ENCODE results near the gene PLXND1. TPM values are rescaled to one million over a fixed set of nuclear protein-coding genes. Genes with fewer than 3 reads are reported as not detected.

PLXND1 gene
- total and polyA plus RNA-seq, 2 donors (not counting 1 experiment from before 2014, with no cell fraction given): 3.3 to 74.4 TPM

DNA sequence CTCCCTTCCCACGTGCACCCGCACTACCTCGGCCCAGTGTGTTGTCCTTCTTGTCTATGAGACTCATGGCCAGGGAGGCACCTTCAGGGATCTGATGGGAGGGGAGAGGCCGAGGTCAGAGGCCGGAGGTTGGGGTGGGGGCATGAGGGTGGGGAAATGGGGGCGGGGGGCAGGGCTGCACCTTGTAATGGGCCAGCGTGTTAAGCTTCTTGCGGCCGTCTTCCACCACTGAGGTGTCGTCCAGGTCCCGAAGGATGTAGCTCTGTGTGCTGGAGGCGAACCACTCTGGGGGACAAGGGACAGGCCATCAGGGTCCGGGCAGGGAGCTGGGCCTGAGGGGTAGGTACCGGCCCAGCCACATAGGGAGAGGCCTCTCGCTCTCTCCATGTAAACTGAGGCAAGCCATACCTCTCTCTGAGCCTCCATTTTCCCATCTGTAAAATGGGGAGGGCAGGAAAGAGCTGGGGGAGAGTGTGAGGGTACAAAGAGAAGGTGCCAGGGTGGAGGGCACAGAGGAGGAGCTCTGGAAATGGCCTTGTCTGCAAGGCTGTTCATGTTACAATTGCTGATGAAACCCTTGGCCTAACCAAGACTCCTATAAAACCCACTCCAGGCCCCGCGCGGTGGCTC, 44.7 kb downstream of the PLXND1 start:
- intact Hi-C loops (cut with micrococcal nuclease): no loop called here
- Histone ChIP-seq H4K20me1 (ENCODE audit: control insufficient read depth, insufficient read depth, low read length, poor library complexity, severe bottlenecking) (no peaks in the 10 kb centered on the region), H3K36me3 (replicated peaks in 1 of 2; ENCODE audit: control extremely low read depth in 1 of 2, control insufficient read depth in 1 of 2, extremely low read depth in 1 of 2, insufficient read depth in 2 of 2, low read length in 1 of 2) (no peaks in the 10 kb centered on the region), H2AFZ (ENCODE audit: insufficient read depth, low read depth, low read length, poor library complexity, severe bottlenecking) (no peak overlapping the region), H3K9me3 (ENCODE audit: control extremely low read depth in 1 of 3, control insufficient read depth in 2 of 3, insufficient read depth in 1 of 3, low read length in 2 of 3) (no peaks in the 10 kb centered on the region), H3K79me2 (ENCODE audit: control insufficient read depth, insufficient read depth, low read length) (no peaks in the 10 kb centered on the region), H3K4me1 (ENCODE audit: control insufficient read depth in 2 of 2, insufficient read depth in 2 of 2, low read length in 2 of 2) (peaks cover 0 to 5% of the 10 kb centered on the region in 2 donors), H3K27ac (ENCODE audit: low read length in 2 of 2) (no peak overlapping the region), H3K9ac (ENCODE audit: low read length) (no peak overlapping the region), H3K4me3 (ENCODE audit: control extremely low read depth in 1 of 5, extremely low read depth in 1 of 5, insufficient read depth in 1 of 5, low read depth in 2 of 5, low read length in 4 of 5) (no peak overlapping the region), H3K4me2 (replicated peaks; ENCODE audit: low read depth, low read length, poor library complexity, severe bottlenecking) (no peak overlapping the region), H3K27me3 (replicated peaks in 1 of 4; ENCODE audit: control extremely low read depth in 1 of 4, control insufficient read depth in 3 of 4, insufficient read depth in 4 of 4, low read length in 3 of 4) (peaks cover 0 to 12% (median 0%) of the 10 kb centered on the region in 4 experiments)
- ATAC-seq (ENCODE audit: low read depth) (no peak), DNase-seq (no peak)
- Mint-ChIP-seq H3K4me3 (no peak overlapping the region), H3K27me3 (peaks cover 4% of the 10 kb centered on the region), H3K4me1 (peaks cover 3% of the 10 kb centered on the region), H3K27ac (peak overlapping the region; percentile 37), H3K9me3 (ENCODE audit: insufficient read depth) (no peaks in the 10 kb centered on the region)
- TF ChIP-seq, protein P1, sequence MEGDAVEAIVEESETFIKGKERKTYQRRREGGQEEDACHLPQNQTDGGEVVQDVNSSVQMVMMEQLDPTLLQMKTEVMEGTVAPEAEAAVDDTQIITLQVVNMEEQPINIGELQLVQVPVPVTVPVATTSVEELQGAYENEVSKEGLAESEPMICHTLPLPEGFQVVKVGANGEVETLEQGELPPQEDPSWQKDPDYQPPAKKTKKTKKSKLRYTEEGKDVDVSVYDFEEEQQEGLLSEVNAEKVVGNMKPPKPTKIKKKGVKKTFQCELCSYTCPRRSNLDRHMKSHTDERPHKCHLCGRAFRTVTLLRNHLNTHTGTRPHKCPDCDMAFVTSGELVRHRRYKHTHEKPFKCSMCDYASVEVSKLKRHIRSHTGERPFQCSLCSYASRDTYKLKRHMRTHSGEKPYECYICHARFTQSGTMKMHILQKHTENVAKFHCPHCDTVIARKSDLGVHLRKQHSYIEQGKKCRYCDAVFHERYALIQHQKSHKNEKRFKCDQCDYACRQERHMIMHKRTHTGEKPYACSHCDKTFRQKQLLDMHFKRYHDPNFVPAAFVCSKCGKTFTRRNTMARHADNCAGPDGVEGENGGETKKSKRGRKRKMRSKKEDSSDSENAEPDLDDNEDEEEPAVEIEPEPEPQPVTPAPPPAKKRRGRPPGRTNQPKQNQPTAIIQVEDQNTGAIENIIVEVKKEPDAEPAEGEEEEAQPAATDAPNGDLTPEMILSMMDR (IDR thresholded peaks at IDR 0.05): no peak
- no peak for TF ChIP-seq EZH2 (IDR thresholded peaks at IDR 0.05; ENCODE audit: borderline replicate concordance, insufficient read depth, low read depth, low read length, poor library complexity, severe bottlenecking)
- POLR2A ChIA-PET: interaction anchor here (0.7 kb wide), 1 partner anchor 42 kb away, joined by 3 read pairs; no protein-coding TSS in a partner anchor
- 97% methylated on average over 7 of the region's 18 CpGs for WGBS (ENCODE audit: insufficient coverage)
- CTCF ChIA-PET: interaction anchor here (0.7 kb wide), 1 partner anchor 66 kb away, joined by 3 read pairs; no protein-coding TSS in a partner anchor

GRCh38 chr3:129560911-129561594, 45.4 kb downstream of the PLXND1 start:
- no peak overlapping the region for H3K27ac Mint-ChIP-seq
- no peak for ATAC-seq (ENCODE audit: low read depth)
- H3K79me2 ChIP-seq (ENCODE audit: control insufficient read depth, insufficient read depth, low read length): no peaks in the 10 kb centered on the region
- no peak overlapping the region for H2AFZ ChIP-seq (ENCODE audit: insufficient read depth, low read depth, low read length, poor library complexity, severe bottlenecking)
- H3K4me1 ChIP-seq (ENCODE audit: control insufficient read depth in 2 of 2, insufficient read depth in 2 of 2, low read length in 2 of 2): peaks cover 0 to 5% of the 10 kb centered on the region in 2 donors
- no peaks in the 10 kb centered on the region for H3K9me3 ChIP-seq (ENCODE audit: control extremely low read depth in 1 of 3, control insufficient read depth in 2 of 3, insufficient read depth in 1 of 3, low read length in 2 of 3)
- ChIA-PET POLR2A (interaction anchor here (0.7 kb wide), 1 partner anchor 43 kb away, joined by 3 read pairs; no protein-coding TSS in a partner anchor), CTCF (no interaction called here)
- no peak overlapping the region for H3K4me2 ChIP-seq (replicated peaks; ENCODE audit: low read depth, low read length, poor library complexity, severe bottlenecking)
- H3K9me3 Mint-ChIP-seq (ENCODE audit: insufficient read depth): no peaks in the 10 kb centered on the region
- DNase-seq: no peak
- intact Hi-C loops (cut with micrococcal nuclease): no loop called here
- no peak overlapping the region for H3K9ac ChIP-seq (ENCODE audit: low read length)
- peaks cover 0 to 15% (median 0%) of the 10 kb centered on the region in 4 experiments for H3K27me3 ChIP-seq (replicated peaks in 1 of 4; ENCODE audit: control extremely low read depth in 1 of 4, control insufficient read depth in 3 of 4, insufficient read depth in 4 of 4, low read length in 3 of 4)
- H3K4me3 ChIP-seq (ENCODE audit: control extremely low read depth in 1 of 5, extremely low read depth in 1 of 5, insufficient read depth in 1 of 5, low read depth in 2 of 5, low read length in 4 of 5): no peak overlapping the region
- peaks cover 4% of the 10 kb centered on the region for H3K27me3 Mint-ChIP-seq
- no peak for TF ChIP-seq EZH2 (IDR thresholded peaks at IDR 0.05; ENCODE audit: borderline replicate concordance, insufficient read depth, low read depth, low read length, poor library complexity, severe bottlenecking)
- TF ChIP-seq, protein P1 (IDR thresholded peaks at IDR 0.05): no peak
- no peaks in the 10 kb centered on the region for H4K20me1 ChIP-seq (ENCODE audit: control insufficient read depth, insufficient read depth, low read length, poor library complexity, severe bottlenecking)
- WGBS (ENCODE audit: insufficient coverage): 71% methylated on average over 16 of the region's 18 CpGs
- peaks cover 3% of the 10 kb centered on the region for H3K4me1 Mint-ChIP-seq
- H3K36me3 ChIP-seq (replicated peaks in 1 of 2; ENCODE audit: control extremely low read depth in 1 of 2, control insufficient read depth in 1 of 2, extremely low read depth in 1 of 2, insufficient read depth in 2 of 2, low read length in 1 of 2): no peaks in the 10 kb centered on the region
- H3K4me3 Mint-ChIP-seq: no peak overlapping the region
- H3K27ac ChIP-seq (ENCODE audit: low read length in 2 of 2): no peak overlapping the region
